Keratinocyte (primary cell): ENCODE measurements around the gene VNN1. TPM values are rescaled to one million over a fixed set of nuclear protein-coding genes. Genes with fewer than 3 reads are reported as not detected.

Experiments used
- DNase-seq: peaks from one replicate; pipeline ENCODE4 v3.0.0-alpha.2; 2011; ENCODE audit warnings: low read depth, missing footprints, low spot score
- FAIRE-seq: peaks from 2 replicates; lab custom pipeline; 2011; peaks lifted over from hg19 to GRCh38; lab: Jason Lieb, UNC
- H2AFZ ChIP-seq: 2 replicates; pipeline ENCODE4 v1.6.0; 2012; ENCODE audit warnings: low read length, control low read depth, inconsistent platforms; ENCODE audit not compliant: control insufficient read depth
- H3K27ac ChIP-seq: 2 replicates; pipeline ENCODE4 v1.5.1; 2011; ENCODE audit warnings: low read length; ENCODE audit not compliant: control insufficient read depth, insufficient read depth
- H3K27me3 ChIP-seq: 3 replicates; pipeline ENCODE4 v1.6.0; 2011; ENCODE audit warnings: low read length; ENCODE audit not compliant: control insufficient read depth, insufficient read depth; ENCODE audit errors: extremely low read depth
- H3K36me3 ChIP-seq, 2 experiments: 2 replicates in 1 of 2; 3 replicates in 1 of 2; pipeline ENCODE4 v1.5.1; 2011; ENCODE audit warnings: low read length in 2 of 2, mild to moderate bottlenecking in 1 of 2; ENCODE audit not compliant: control insufficient read depth in 2 of 2, insufficient read depth in 2 of 2; ENCODE audit errors: extremely low read depth in 1 of 2
- H3K4me1 ChIP-seq: 3 replicates; pipeline ENCODE4 v1.5.1; 2011; ENCODE audit warnings: low read length; ENCODE audit not compliant: control insufficient read depth, insufficient read depth; ENCODE audit errors: extremely low read depth
- H3K4me2 ChIP-seq: 3 replicates; pipeline ENCODE4 v1.6.0; 2011; ENCODE audit warnings: low read depth, low read length; ENCODE audit not compliant: control insufficient read depth, insufficient read depth; ENCODE audit errors: extremely low read depth
- H3K4me3 ChIP-seq, 3 experiments: fragments of 200-600 bp in 1 of 3; sonication (generic) in 1 of 3; 2 replicates in 2 of 3; 3 replicates in 1 of 3; pipeline ENCODE4 v1.5.1; 2011 to 2016; ENCODE audit warnings: low read length in 3 of 3, mild to moderate bottlenecking in 3 of 3, control low read depth in 2 of 3, inconsistent platforms in 1 of 3, low read depth in 1 of 3, mixed read lengths in 1 of 3, mixed run types in 1 of 3, moderate library complexity in 1 of 3; ENCODE audit not compliant: control insufficient read depth in 2 of 3, insufficient read depth in 2 of 3; ENCODE audit errors: extremely low read depth in 1 of 3
- H3K79me2 ChIP-seq: 2 replicates; pipeline ENCODE4 v1.6.0; 2012; ENCODE audit warnings: low read length; ENCODE audit not compliant: control insufficient read depth, insufficient read depth
- H3K9ac ChIP-seq: 3 replicates; pipeline ENCODE4 v1.6.0; 2011; ENCODE audit warnings: low read length; ENCODE audit not compliant: control insufficient read depth, insufficient read depth; ENCODE audit errors: extremely low read depth
- H3K9me1 ChIP-seq: 3 replicates; pipeline ENCODE4 v1.6.0; 2011; ENCODE audit warnings: low read length; ENCODE audit not compliant: control insufficient read depth, insufficient read depth; ENCODE audit errors: extremely low read depth
- H3K9me3 ChIP-seq: 2 replicates; pipeline ENCODE4 v1.5.1; 2012; ENCODE audit warnings: low read depth, low read length; ENCODE audit not compliant: control insufficient read depth
- H4K20me1 ChIP-seq: 3 replicates; pipeline ENCODE4 v1.6.0; 2011; ENCODE audit warnings: low read length; ENCODE audit not compliant: control insufficient read depth, insufficient read depth; ENCODE audit errors: extremely low read depth
- EZH2 ChIP-seq: IDR thresholded peaks from one replicate; pipeline ENCODE4 v1.6.1; 2012; ENCODE audit warnings: inconsistent platforms, mild to moderate bottlenecking, low read length, moderate library complexity
- dilution Hi-C: fragments of 300-500 bp; cut with MboI; formaldehyde crosslinking; loops from one replicate; pipeline ENCODE4 v1.7.0; 2020; ENCODE audit warnings: low sequenced_read_pairs; ENCODE audit not compliant: extremely low pct_ligation_motif_present
- polyA plus RNA-seq, 5 experiments: library from polyadenylated mRNA; depleted of rRNA in 3 of 5; stranded (reverse) in 3 of 5; stranded (forward) in 1 of 5; unstranded in 1 of 5; fragments of >200 nt; gene quantifications; 1 replicate in 1 of 5; 2 replicates in 3 of 5; 3 replicates in 1 of 5; pipeline versions ENCODE4 v1.2.1 to v1.2.3, GENCODE V29; 2011 to 2012; ENCODE audit warnings: missing spikeins in 2 of 5, low read depth in 1 of 5, low replicate concordance in 1 of 5
- TF ChIP-seq, protein P1 (sequence below), 3 experiments: IDR thresholded peaks in 1 of 3; conservative IDR thresholded peaks in 1 of 3; optimal IDR thresholded peaks in 1 of 3; 2 replicates in 2 of 3; 3 replicates in 1 of 3; pipeline versions ENCODE3 to v1.5.1; 2011; ENCODE audit warnings: low read length in 3 of 3, mild to moderate bottlenecking in 3 of 3, moderate library complexity in 2 of 3, control low read depth in 1 of 3, inconsistent platforms in 1 of 3; ENCODE audit not compliant: insufficient read depth in 2 of 3; ENCODE audit errors: extremely low read depth in 1 of 3

VNN1 gene
- polyA plus RNA-seq, 1 donor (not counting 4 experiments of a cell fraction or from before 2014, with no cell fraction given), result 3.3 TPM

DNA sequence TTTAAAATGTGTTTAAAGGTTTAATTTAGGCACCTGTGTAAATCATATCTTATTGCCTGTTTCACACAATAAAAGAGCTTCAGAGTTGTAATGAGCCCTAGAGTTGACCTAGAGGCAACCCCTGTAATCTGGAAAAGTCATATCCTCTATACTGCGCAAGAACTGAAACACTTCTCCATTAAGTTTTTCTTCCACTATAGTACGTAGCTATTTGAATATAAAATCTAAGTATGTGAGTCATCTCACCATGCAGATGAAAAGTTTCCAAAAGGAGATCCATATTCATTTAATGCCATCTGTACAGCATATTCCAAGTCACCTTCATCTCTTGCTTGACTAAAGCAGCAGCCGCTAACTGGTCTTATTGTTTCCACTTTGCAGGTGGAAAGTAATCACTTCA lies 28.8 kb downstream of the VNN1 start:
- H3K4me2 ChIP-seq, result peak overlapping the region; percentile 25
- no peaks in the 10 kb centered on the region for H3K79me2 ChIP-seq
- no peaks in the 10 kb centered on the region for H3K36me3 ChIP-seq
- no peaks in the 10 kb centered on the region for H3K27me3 ChIP-seq
- H3K4me1 ChIP-seq, result peaks cover 22% of the 10 kb centered on the region
- DNase-seq, result no peak
- peak overlapping the region; percentile 6 to 22 (median 11) for H3K4me3 ChIP-seq
- no peak overlapping the region for H2AFZ ChIP-seq
- H3K9me3 ChIP-seq, result no peaks in the 10 kb centered on the region
- no peak overlapping the region for H3K27ac ChIP-seq
- no peaks in the 10 kb centered on the region for H4K20me1 ChIP-seq
- no peak overlapping the region for H3K9ac ChIP-seq
- no peaks in the 10 kb centered on the region for H3K9me1 ChIP-seq
- dilution Hi-C loops, result no loop called here
- TF ChIP-seq, protein P1, sequence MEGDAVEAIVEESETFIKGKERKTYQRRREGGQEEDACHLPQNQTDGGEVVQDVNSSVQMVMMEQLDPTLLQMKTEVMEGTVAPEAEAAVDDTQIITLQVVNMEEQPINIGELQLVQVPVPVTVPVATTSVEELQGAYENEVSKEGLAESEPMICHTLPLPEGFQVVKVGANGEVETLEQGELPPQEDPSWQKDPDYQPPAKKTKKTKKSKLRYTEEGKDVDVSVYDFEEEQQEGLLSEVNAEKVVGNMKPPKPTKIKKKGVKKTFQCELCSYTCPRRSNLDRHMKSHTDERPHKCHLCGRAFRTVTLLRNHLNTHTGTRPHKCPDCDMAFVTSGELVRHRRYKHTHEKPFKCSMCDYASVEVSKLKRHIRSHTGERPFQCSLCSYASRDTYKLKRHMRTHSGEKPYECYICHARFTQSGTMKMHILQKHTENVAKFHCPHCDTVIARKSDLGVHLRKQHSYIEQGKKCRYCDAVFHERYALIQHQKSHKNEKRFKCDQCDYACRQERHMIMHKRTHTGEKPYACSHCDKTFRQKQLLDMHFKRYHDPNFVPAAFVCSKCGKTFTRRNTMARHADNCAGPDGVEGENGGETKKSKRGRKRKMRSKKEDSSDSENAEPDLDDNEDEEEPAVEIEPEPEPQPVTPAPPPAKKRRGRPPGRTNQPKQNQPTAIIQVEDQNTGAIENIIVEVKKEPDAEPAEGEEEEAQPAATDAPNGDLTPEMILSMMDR (optimal IDR thresholded peaks at IDR 0.05 in 1 of 3, IDR thresholded peaks at IDR 0.05 in 1 of 3, conservative IDR thresholded peaks at IDR 0.05 in 1 of 3; ENCODE audit: extremely low read depth in 1 of 3, insufficient read depth in 2 of 3, low read length in 3 of 3), result no peak
- no peak for TF ChIP-seq EZH2
- FAIRE-seq, result no peak

DNA sequence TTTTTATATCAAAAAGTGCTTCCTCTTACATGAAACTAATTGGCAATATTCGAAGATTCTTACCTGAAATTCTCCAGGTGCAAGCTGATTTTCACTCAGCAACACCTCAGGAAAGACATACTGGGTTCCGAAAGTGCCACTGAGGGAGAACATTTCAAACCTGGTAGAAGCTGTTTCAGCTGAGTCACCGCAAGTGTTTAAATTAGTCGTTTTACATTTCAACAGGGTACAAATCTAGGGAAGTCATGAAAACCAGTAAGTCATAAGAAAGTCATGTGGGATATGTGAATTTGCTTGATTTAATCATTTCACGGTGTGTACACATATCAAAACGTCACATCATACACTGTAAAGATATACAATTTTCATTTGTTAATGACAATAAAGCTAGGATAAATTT lies 29.6 kb downstream of the VNN1 start:
- dilution Hi-C loops, result no loop called here
- no peaks in the 10 kb centered on the region for H3K36me3 ChIP-seq
- peak overlapping the region; percentile 67 for H3K27ac ChIP-seq
- H3K4me1 ChIP-seq, result peaks cover 22% of the 10 kb centered on the region
- no peak overlapping the region for H3K4me3 ChIP-seq
- H3K4me2 ChIP-seq, result peak overlapping the region; percentile 29
- no peak overlapping the region for H3K9ac ChIP-seq
- H4K20me1 ChIP-seq, result no peaks in the 10 kb centered on the region
- DNase-seq (no peak), FAIRE-seq (peak; percentile 70)
- H3K79me2 ChIP-seq, result no peaks in the 10 kb centered on the region
- TF ChIP-seq, protein P1 (optimal IDR thresholded peaks at IDR 0.05 in 1 of 3, IDR thresholded peaks at IDR 0.05 in 1 of 3, conservative IDR thresholded peaks at IDR 0.05 in 1 of 3; ENCODE audit: extremely low read depth in 1 of 3, insufficient read depth in 2 of 3, low read length in 3 of 3), result no peak
- no peak for TF ChIP-seq EZH2
- H3K9me1 ChIP-seq, result no peaks in the 10 kb centered on the region
- no peak overlapping the region for H2AFZ ChIP-seq
- H3K9me3 ChIP-seq, result no peaks in the 10 kb centered on the region
- H3K27me3 ChIP-seq, result no peaks in the 10 kb centered on the region
